HepG2 (cell line): ENCODE results near the gene PCYT2. TPM values are rescaled to one million over a fixed set of nuclear protein-coding genes. Genes with fewer than 3 reads are reported as not detected.

Experiments used
- ATAC-seq: fragments of 200-7000 bp; cut with Tn5 transposase; 3 replicates; pipeline ENCODE4 v1.9.1; 2020; ENCODE audit warnings: mild to moderate bottlenecking, moderate library complexity
- BruUV-seq: library from RNA; stranded (reverse); fragments of 400-500 nt; replicated peaks from 2 replicates; lab custom pipeline; 2021; lab: Mats Ljungman, UMichigan
- CTCF ChIA-PET: fragments of 300-600 bp; formaldehyde crosslinking; extraction: SDS; loops from one replicate; lab custom pipeline; 2021; ENCODE audit warnings: low total read pairs, inconsistent platforms, low intra/inter-chr PET ratio; lab: Yijun Ruan, JAX
- POLR2A ChIA-PET: fragments of 350-600 bp; sonication (Branson Sonifier 250); formaldehyde crosslinking; loops from one replicate; lab custom pipeline; 2020; ENCODE audit warnings: antibody characterized with exemption, inconsistent platforms; lab: Yijun Ruan, JAX
- DNase-seq: peaks from one replicate; pipeline ENCODE4 v3.0.0-alpha.2; 2015; ENCODE audit warnings: low spot score
- FAIRE-seq: peaks from 3 replicates; lab custom pipeline; 2011; peaks lifted over from hg19 to GRCh38; lab: Jason Lieb, UNC
- H2AFZ ChIP-seq: one replicate; pipeline ENCODE4 v1.6.1; 2011; ENCODE audit warnings: low read length, inconsistent platforms
- H3K27ac ChIP-seq: fragments of 300-600 bp; 3 replicates; pipeline ENCODE4 v1.8.0; 2011; ENCODE audit warnings: mixed run types, mild to moderate bottlenecking, mixed read lengths, low read length, inconsistent platforms; ENCODE audit not compliant: insufficient read depth; ENCODE audit errors: extremely low read length
- H3K27me3 ChIP-seq, 2 experiments: fragments of 200-600 bp in 1 of 2; 2 replicates in 1 of 2; 3 replicates in 1 of 2; pipeline versions ENCODE4 v1.6.0 to v1.8.0; 2011; ENCODE audit warnings: low read length in 2 of 2, mild to moderate bottlenecking in 2 of 2, moderate library complexity in 2 of 2, inconsistent platforms in 1 of 2; ENCODE audit not compliant: insufficient read depth in 2 of 2, control insufficient read depth in 1 of 2
- H3K36me3 ChIP-seq, 2 experiments: fragments of 200-600 bp in 1 of 2; replicated peaks in 1 of 2; 2 replicates in 1 of 2; 3 replicates in 1 of 2; pipeline versions ENCODE4 v1.5.1 to v1.8.0; 2011; ENCODE audit warnings: low read length in 2 of 2, inconsistent platforms in 1 of 2; ENCODE audit not compliant: insufficient read depth in 2 of 2, control insufficient read depth in 1 of 2
- H3K4me1 ChIP-seq: 2 replicates; pipeline ENCODE4 v1.5.1; 2012; ENCODE audit warnings: low read length, inconsistent platforms; ENCODE audit not compliant: insufficient read depth
- H3K4me2 ChIP-seq: 2 replicates; pipeline ENCODE4 v1.6.0; 2011; ENCODE audit warnings: low read depth, low read length, inconsistent platforms
- H3K4me3 ChIP-seq, 3 experiments: fragments of 200-600 bp in 1 of 3; sonication (generic), shearing (Covaris generic) in 1 of 3; replicated peaks in 1 of 3; 2 replicates each; pipeline ENCODE4 v1.5.1; 2011 to 2016; ENCODE audit warnings: low read length in 3 of 3, inconsistent platforms in 2 of 3, low read depth in 2 of 3, mild to moderate bottlenecking in 2 of 3, control low read depth in 1 of 3, mixed read lengths in 1 of 3; ENCODE audit not compliant: insufficient read depth in 1 of 3
- H3K79me2 ChIP-seq: one replicate; pipeline ENCODE4 v1.6.1; 2011; ENCODE audit warnings: low read length, inconsistent platforms; ENCODE audit not compliant: insufficient read depth
- H3K9ac ChIP-seq: 2 replicates; pipeline ENCODE4 v1.6.0; 2011; ENCODE audit warnings: mild to moderate bottlenecking, low read depth, low read length, inconsistent platforms; ENCODE audit not compliant: insufficient read depth
- H3K9me3 ChIP-seq: 2 replicates; pipeline ENCODE4 v1.5.1; 2012; ENCODE audit warnings: mild to moderate bottlenecking, low read length
- H4K20me1 ChIP-seq: 2 replicates; pipeline ENCODE4 v1.6.0; 2011; ENCODE audit warnings: inconsistent platforms, mild to moderate bottlenecking, low read length, moderate library complexity; ENCODE audit not compliant: insufficient read depth
- CREB1 ChIP-seq, 2 experiments: fragments of 450-650 bp in 1 of 2; IDR thresholded peaks; 2 replicates each; pipeline ENCODE4 v1.6.1; 2016 to 2017; ENCODE audit warnings: control low read depth in 1 of 2, mild to moderate bottlenecking in 1 of 2, missing compliant biosample characterization in 1 of 2, missing genetic modification characterization in 1 of 2
- GLI4 ChIP-seq: sonication (generic); formaldehyde crosslinking; IDR thresholded peaks from 2 replicates; pipeline ENCODE4 v1.5.1; 2020; ENCODE audit warnings: missing genetic modification reagents, mild to moderate bottlenecking, moderate library complexity, borderline replicate concordance
- IRX3 ChIP-seq: sonication (generic); formaldehyde crosslinking; IDR thresholded peaks from 2 replicates; pipeline ENCODE4 v1.8.1; 2023; ENCODE audit warnings: mild to moderate bottlenecking, low read depth, missing genetic modification reagents, borderline replicate concordance
- ONECUT2 ChIP-seq: sonication (generic); formaldehyde crosslinking; IDR thresholded peaks from 2 replicates; pipeline ENCODE4 v1.4.0; 2020; ENCODE audit warnings: missing genetic modification reagents
- TBX2 ChIP-seq: sonication (generic); formaldehyde crosslinking; IDR thresholded peaks from 2 replicates; pipeline ENCODE4 v1.5.0; 2020; ENCODE audit warnings: missing genetic modification reagents, mild to moderate bottlenecking, borderline replicate concordance
- ZBTB42 ChIP-seq: sonication (generic); formaldehyde crosslinking; IDR thresholded peaks from 2 replicates; pipeline ENCODE4 v1.5.0; 2020; ENCODE audit warnings: mild to moderate bottlenecking, missing genetic modification reagents
- ZNF224 ChIP-seq: sonication (generic); formaldehyde crosslinking; IDR thresholded peaks from 2 replicates; pipeline ENCODE4 v1.5.0; 2020; ENCODE audit warnings: mild to moderate bottlenecking, missing genetic modification reagents
- ZNF350 ChIP-seq: sonication (generic); formaldehyde crosslinking; IDR thresholded peaks from 2 replicates; pipeline ENCODE4 v1.4.0; 2020; ENCODE audit warnings: mild to moderate bottlenecking, low read depth, missing genetic modification reagents, borderline replicate concordance
- ZNF703 ChIP-seq: sonication (generic); formaldehyde crosslinking; IDR thresholded peaks from 2 replicates; pipeline ENCODE4 v1.5.1; 2020; ENCODE audit warnings: missing genetic modification reagents, mild to moderate bottlenecking, moderate library complexity, borderline replicate concordance
- ZNF777 ChIP-seq: sonication (generic); formaldehyde crosslinking; IDR thresholded peaks from 2 replicates; pipeline ENCODE4 v1.4.0; 2020; ENCODE audit warnings: missing genetic modification reagents
- WGBS: methylation state at CpG from one replicate; pipeline ENCODE4 v1.1.6; 2017; ENCODE audit warnings: low lambda C conversion rate; 5-methylcytosine and 5-hydroxymethylcytosine counted together
- in situ Hi-C: cut with HindIII; loops from 2 replicates; pipeline ENCODE4 v1.10.0; 2017; ENCODE audit warnings: low pct_unique_long_range_greater_than_20kb; ENCODE audit not compliant: extremely low pct_ligation_motif_present
- intact Hi-C: fragments of 100-400 bp; cut with micrococcal nuclease; formaldehyde crosslinking; loops from one replicate; pipeline ENCODE4 v1.10.0; 2022; ENCODE audit not compliant: unreplicated experiment
- polyA plus RNA-seq, 8 experiments: library from polyadenylated mRNA; depleted of rRNA in 3 of 8; stranded (reverse) in 7 of 8; unstranded in 1 of 8; fragments of >200 nt; fragmentation: Illumina TruSeq in 4 of 8; extraction: Trizol in 4 of 8; gene quantifications; 2 replicates each; pipeline versions ENCODE4 v1.2.1 to v1.2.3, GENCODE V29; 2011 to 2016; ENCODE audit warnings: low read depth in 4 of 8, missing spikeins in 1 of 8, mixed read lengths in 1 of 8; ENCODE audit not compliant: insufficient read depth in 1 of 8
- total RNA-seq, 5 experiments: library from RNA; depleted of rRNA; stranded (reverse); fragments of >200 nt; fragmentation: Illumina TruSeq; extraction: Trizol; gene quantifications; 2 replicates each; pipeline ENCODE4 v1.2.3, GENCODE V29; 2016; ENCODE audit warnings: low read depth in 1 of 5
- TF ChIP-seq, protein P1 (sequence below): sonication (generic); formaldehyde crosslinking; conservative IDR thresholded peaks from 2 replicates; pipeline ENCODE4 v1.8.1; 2023; ENCODE audit warnings: missing genetic modification reagents
- TF ChIP-seq, protein P2 (sequence below): sonication (generic); formaldehyde crosslinking; IDR thresholded peaks from 2 replicates; pipeline ENCODE4 v1.5.0; 2020; ENCODE audit warnings: mild to moderate bottlenecking, missing genetic modification reagents
- TF ChIP-seq, protein P3 (sequence below): sonication (generic); formaldehyde crosslinking; IDR thresholded peaks from 2 replicates; pipeline ENCODE4 v1.4.0; 2020; ENCODE audit warnings: mild to moderate bottlenecking, missing genetic modification reagents, borderline replicate concordance

Gene PCYT2
- total and polyA plus RNA-seq, 2 of the 13 experiments (the other 11 are each of a cell fraction or from before 2014, with no cell fraction given): 147 to 297 TPM

DNA sequence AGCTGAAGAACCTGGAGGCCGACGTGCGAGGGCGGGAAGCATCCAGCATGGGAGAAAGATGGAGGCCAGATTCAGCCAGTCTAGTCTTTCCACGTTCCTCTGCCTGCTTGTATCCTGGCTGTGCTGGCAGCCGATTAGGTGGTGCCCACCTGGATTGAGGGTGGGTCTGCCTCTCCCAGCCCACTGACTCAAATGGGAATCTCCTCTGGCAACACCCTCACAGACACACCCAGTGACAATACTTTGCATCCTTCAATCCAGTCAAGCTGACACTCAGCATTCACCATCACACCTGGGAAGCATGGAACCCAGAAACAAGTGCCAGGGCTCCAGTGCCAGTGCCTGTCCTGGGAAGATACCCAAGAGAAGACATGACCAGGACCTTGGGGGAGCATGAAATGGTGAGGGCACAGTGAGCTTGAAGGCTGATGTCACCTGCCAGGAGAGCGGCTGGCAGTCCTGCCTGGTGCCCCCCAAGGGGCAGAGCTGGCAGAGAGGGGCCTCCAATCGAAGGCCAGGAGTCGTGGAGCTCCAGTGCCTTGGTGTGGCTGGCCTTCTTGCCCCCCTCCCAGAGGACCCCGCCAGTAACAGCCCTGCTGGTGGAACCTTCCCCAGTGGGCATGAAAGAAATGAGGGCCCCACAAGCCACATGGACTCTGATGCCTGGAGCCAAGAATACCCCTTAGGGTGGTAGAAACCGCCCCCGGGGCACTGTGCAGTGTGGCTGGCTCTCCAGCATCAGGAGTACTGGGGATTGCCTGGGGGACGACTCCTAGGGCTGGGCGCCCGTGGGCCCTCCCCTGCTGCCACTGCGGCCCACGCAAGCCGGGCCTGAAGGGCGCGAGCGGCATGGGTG, 9.8 kb downstream of the PCYT2 start:
- H3K27me3 ChIP-seq: no peaks in the 10 kb centered on the region
- peaks cover 5% of the 10 kb centered on the region; the same call in 1 of the 2 replicates for H4K20me1 ChIP-seq
- no peak overlapping the region for H2AFZ ChIP-seq
- H3K4me2 ChIP-seq: peak overlapping the region; percentile 68
- in situ Hi-C loops (no loop called here), intact Hi-C loops (no loop called here)
- no peak overlapping the region for H3K27ac ChIP-seq
- H3K9ac ChIP-seq: peak overlapping the region; percentile 35; the same call in 1 of the 2 replicates
- ATAC-seq (peak; percentile 5), DNase-seq (no peak), FAIRE-seq (peak; percentile 32)
- peaks cover 16% of the 10 kb centered on the region for H3K4me1 ChIP-seq
- H3K4me3 ChIP-seq: peak overlapping the region; percentile 17 to 65 (median 35); a peak in 4 of 6 replicates
- H3K79me2 ChIP-seq: no peaks in the 10 kb centered on the region
- CTCF ChIA-PET: no interaction called here
- no TSS peak for BruUV-seq
- no peaks in the 10 kb centered on the region for H3K9me3 ChIP-seq
- peaks cover 31 to 55% of the 10 kb centered on the region in 2 experiments for H3K36me3 ChIP-seq
- POLR2A ChIA-PET: interaction anchor here (0.6 to 2.9 kb wide), 9 partner anchors 9 to 120 kb away, joined by 3 to 16 read pairs (median 6); partner anchors contain the start of genes ALYREF, ANAPC11, CENPX and LRRC45
- 72% methylated on average over 13 of the region's 21 CpGs for WGBS
- TF ChIP-seq, protein P1, sequence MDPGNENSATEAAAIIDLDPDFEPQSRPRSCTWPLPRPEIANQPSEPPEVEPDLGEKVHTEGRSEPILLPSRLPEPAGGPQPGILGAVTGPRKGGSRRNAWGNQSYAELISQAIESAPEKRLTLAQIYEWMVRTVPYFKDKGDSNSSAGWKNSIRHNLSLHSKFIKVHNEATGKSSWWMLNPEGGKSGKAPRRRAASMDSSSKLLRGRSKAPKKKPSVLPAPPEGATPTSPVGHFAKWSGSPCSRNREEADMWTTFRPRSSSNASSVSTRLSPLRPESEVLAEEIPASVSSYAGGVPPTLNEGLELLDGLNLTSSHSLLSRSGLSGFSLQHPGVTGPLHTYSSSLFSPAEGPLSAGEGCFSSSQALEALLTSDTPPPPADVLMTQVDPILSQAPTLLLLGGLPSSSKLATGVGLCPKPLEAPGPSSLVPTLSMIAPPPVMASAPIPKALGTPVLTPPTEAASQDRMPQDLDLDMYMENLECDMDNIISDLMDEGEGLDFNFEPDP (CRISPR knock-in tag): no peak
- TF ChIP-seq ZNF703: no peak
- TF ChIP-seq ONECUT2 (CRISPR knock-in tag): no peak
- no peak for TF ChIP-seq IRX3 (CRISPR knock-in tag)
- TF ChIP-seq ZNF224: no peak
- no peak for TF ChIP-seq GLI4 (CRISPR knock-in tag)
- peak; percentile 80 for TF ChIP-seq ZNF350 (CRISPR knock-in tag)
- TF ChIP-seq, protein P2, sequence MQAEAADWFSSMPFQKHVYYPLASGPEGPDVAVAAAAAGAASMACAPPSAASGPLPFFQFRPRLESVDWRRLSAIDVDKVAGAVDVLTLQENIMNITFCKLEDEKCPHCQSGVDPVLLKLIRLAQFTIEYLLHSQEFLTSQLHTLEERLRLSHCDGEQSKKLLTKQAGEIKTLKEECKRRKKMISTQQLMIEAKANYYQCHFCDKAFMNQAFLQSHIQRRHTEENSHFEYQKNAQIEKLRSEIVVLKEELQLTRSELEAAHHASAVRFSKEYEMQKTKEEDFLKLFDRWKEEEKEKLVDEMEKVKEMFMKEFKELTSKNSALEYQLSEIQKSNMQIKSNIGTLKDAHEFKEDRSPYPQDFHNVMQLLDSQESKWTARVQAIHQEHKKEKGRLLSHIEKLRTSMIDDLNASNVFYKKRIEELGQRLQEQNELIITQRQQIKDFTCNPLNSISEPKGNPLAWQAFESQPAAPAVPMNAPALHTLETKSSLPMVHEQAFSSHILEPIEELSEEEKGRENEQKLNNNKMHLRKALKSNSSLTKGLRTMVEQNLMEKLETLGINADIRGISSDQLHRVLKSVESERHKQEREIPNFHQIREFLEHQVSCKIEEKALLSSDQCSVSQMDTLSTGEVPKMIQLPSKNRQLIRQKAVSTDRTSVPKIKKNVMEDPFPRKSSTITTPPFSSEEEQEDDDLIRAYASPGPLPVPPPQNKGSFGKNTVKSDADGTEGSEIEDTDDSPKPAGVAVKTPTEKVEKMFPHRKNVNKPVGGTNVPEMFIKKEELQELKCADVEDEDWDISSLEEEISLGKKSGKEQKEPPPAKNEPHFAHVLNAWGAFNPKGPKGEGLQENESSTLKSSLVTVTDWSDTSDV (CRISPR knock-in tag): no peak
- TF ChIP-seq, protein P3, sequence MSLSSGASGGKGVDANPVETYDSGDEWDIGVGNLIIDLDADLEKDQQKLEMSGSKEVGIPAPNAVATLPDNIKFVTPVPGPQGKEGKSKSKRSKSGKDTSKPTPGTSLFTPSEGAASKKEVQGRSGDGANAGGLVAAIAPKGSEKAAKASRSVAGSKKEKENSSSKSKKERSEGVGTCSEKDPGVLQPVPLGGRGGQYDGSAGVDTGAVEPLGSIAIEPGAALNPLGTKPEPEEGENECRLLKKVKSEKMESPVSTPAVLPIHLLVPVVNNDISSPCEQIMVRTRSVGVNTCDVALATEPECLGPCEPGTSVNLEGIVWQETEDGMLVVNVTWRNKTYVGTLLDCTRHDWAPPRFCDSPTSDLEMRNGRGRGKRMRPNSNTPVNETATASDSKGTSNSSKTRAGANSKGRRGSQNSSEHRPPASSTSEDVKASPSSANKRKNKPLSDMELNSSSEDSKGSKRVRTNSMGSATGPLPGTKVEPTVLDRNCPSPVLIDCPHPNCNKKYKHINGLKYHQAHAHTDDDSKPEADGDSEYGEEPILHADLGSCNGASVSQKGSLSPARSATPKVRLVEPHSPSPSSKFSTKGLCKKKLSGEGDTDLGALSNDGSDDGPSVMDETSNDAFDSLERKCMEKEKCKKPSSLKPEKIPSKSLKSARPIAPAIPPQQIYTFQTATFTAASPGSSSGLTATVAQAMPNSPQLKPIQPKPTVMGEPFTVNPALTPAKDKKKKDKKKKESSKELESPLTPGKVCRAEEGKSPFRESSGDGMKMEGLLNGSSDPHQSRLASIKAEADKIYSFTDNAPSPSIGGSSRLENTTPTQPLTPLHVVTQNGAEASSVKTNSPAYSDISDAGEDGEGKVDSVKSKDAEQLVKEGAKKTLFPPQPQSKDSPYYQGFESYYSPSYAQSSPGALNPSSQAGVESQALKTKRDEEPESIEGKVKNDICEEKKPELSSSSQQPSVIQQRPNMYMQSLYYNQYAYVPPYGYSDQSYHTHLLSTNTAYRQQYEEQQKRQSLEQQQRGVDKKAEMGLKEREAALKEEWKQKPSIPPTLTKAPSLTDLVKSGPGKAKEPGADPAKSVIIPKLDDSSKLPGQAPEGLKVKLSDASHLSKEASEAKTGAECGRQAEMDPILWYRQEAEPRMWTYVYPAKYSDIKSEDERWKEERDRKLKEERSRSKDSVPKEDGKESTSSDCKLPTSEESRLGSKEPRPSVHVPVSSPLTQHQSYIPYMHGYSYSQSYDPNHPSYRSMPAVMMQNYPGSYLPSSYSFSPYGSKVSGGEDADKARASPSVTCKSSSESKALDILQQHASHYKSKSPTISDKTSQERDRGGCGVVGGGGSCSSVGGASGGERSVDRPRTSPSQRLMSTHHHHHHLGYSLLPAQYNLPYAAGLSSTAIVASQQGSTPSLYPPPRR (CRISPR knock-in tag): no peak
- TF ChIP-seq ZBTB42: no peak
- no peak for TF ChIP-seq TBX2 (CRISPR knock-in tag)
- TF ChIP-seq ZNF777: no peak
- no peak for TF ChIP-seq CREB1 (IDR thresholded peaks at IDR 0.05)
- no peak for TF ChIP-seq CREB1 (CRISPR knock-in tag; IDR thresholded peaks at IDR 0.05)
